NCI-H1694 (cell line): ENCODE results near the gene MIOX.
A peak's percentile ranks its signal among the peaks of the same experiment; 100 is the strongest.
"Not testable (repeated sequence)": the region's sequence is repeated elsewhere in the genome, so short reads cannot be mapped to it uniquely, and the experiment has no call there.

Source experiments
- DNase-seq: peaks from one replicate; lab custom pipeline; 2025; lab: John Stamatoyannopoulos, UW

Gene MIOX

DNA sequence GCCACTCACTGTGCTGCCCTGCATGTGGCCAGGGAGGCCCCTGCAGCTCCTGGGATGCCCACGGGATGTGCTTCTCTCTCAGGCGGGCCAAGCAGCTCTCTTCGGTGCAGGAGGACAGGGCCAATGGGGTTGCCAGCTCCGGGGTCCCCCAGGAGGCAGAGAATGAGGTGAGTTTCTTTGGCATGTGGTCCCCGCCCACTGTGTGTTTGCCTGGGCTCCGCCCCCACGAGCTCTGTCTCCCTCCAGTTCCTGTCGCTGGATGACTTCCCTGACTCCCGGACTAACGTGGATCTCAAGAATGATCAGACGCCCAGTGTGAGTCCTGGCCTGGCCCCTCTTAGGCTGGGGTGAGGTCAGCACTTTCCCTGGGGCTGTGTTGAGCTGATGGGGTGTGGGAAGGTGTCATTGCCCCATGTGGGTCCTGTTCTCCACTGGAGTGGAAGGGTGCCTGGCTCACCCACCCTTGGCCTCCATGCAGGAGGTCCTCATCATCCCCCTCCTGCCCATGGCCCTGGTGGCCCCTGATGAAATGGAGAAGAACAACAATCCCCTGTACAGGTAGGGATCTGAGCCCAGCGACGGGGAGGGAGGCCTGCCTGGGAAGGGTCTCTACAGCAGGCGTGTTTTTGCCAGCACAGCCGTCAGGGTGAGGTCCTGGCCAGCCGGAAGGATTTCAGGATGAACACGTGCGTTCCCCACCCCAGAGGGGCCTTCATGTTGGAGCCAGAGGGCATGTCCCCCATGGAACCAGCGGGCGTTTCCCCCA, 31.0 kb downstream of the MIOX start:
- no peak for DNase-seq

GRCh38 chr22:50518606-50519005, 31.9 kb downstream of the MIOX start:
- DNase-seq = no peak

DNA sequence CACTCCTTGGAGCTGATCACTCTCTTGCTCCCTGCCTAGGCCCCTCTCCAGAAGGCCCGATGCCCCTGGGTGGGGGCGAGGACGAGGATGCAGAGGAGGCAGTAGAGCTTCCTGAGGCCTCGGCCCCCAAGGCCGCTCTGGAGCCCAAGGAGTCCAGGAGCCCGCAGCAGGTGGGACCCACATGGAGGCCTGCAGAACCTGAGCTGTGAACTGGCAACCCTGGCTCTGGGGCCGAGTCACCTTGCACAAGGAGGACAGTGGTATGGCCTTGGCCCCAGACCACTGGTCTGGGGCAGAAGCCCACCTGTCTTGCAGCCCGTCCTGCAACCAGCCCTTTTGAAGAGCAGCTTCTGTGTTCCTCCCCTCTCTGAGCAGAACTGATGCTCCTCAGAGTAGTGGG, 32.5 kb downstream of the MIOX start:
- DNase-seq = no peak

DNA sequence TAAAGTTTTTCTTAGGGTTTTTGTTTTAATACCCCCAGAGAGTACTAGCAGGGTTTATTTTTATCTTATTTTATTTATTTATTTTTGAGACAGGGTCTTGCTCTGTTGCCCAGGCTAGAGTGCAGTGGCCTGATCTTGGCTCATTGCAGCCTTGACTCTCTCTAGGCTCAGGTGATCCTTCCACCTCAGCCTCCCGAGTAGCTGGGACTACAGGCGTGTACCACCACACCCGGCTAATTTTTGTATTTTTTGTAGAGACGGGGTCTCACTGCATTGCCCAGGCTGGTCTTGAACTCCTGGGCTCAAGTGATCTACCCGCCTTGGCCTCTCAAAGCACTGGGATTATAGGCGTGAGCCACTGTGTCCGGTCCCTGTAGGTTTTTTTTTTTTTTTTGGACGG, 33.5 kb downstream of the MIOX start:
- not testable (repeated sequence) for DNase-seq

DNA sequence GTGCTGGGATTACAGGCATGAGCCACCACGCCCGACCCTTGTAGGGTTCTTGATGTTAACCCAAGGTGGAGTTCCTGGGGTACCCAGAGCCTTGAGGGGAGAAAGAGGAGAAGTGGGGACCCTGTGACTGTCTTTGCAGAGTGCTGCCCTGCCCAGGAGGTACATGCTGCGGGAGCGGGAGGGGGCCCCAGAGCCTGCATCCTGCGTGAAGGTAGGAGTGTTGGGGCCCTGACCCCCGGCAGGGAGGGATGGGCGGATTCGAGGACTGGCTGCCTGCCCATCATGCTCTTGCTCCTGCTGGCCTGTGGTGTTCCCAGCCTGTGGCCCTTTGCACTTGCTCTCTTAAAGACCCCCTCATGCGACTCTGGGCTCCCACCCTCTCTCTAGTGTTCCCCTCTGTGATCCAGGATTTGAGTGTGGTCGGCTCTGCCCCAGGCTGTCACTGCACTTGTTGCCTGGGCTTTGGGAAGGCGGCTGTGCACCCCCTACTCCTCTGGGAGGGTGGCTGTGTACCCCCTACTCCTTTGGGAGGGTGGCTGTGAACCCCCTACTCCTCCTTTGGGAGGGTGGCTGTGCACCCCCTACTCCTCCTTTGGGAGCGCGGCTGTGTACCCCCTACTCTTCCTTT, 34.3 kb downstream of the MIOX start:
- DNase-seq = no peak

- no peak for DNase-seq
Measured at GRCh38 chr22:50521710-50522109, 35.1 kb downstream of the MIOX start.

- DNase-seq = no peak
Measured at GRCh38 chr22:50522208-50522805, 35.6 kb downstream of the MIOX start.

DNA sequence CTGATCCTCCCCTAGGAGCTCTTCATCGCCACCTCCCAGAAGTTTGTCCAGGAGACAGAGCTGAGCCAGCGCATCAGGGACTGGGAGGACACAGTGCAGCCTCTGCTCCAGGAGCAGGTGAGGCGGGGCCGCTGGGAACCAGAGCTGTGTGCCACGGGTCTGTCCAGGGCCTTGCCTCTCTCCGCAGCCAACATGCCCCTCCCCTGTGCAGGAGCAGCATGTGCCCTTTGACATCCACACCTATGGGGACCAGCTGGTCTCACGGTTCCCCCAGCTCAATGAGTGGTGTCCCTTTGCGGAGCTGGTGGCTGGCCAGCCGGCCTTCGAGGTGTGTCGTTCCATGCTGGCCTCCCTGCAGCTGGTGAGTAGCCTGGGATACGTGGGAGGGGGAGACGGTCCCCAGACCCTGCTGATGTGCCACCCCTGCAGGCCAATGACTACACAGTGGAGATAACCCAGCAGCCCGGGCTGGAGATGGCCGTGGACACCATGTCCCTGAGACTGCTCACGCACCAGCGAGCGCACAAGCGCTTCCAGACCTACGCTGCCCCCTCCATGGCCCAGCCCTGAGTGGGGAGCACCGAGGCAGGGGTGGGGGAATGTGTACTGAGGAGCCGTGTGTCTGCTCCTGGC, 36.3 kb downstream of the MIOX start:
- no peak for DNase-seq

- DNase-seq = no peak
Measured at GRCh38 chr22:50523458-50523805, 36.8 kb downstream of the MIOX start.

DNA sequence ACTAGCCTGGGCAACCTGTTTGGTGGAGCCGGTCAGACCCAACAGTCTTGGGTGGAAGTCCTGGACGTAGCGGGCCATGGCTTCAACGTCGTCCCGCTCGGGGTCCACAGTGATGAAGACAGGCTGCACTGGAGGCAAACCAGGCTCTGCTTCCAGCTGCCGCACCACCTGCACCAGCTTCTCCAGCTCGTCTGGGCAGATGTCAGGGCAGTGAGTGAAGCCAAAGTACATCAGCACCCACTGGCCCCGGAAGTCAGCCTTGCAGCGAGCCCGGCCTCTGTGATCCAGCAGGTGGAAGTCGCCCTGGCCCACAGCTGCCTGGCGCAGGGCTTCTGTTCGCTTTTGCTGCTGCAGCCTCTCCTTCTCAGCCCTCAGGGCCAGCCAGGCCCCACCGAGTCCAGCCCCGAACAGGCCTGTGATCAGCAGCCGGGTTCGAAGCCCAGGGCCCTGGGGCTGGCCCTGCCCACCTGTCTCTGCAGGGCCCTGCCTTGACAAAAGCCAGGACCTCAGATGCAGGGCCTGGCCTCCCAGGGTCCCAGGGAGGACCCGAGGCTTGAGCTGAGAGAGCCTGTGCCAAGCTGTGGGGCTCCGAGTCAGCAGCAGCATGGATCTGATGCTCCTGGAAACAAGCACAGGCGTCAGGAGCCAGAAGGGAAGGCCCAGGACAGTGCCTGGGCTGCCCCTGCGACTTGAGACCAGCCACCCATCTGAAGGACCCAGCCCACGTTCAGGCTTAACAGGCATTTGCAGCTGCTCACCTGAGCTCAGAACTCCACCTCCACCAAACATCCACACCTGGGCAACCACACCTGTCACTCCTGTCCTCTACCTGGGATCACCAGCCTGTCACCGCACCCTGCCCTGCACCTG, 37.4 kb downstream of the MIOX start:
- no peak for DNase-seq

GRCh38 chr22:50524676-50525103, 38.0 kb downstream of the MIOX start:
- DNase-seq = no peak

- DNase-seq = peak; percentile 93
Measured at GRCh38 chr22:50525104-50525857, 38.6 kb downstream of the MIOX start, which contains the start of gene SCO2. Gene SCO2 (minus strand): TSS chr22:50525598. CDS start chr22:50524411, 1,187 bp downstream.

DNA sequence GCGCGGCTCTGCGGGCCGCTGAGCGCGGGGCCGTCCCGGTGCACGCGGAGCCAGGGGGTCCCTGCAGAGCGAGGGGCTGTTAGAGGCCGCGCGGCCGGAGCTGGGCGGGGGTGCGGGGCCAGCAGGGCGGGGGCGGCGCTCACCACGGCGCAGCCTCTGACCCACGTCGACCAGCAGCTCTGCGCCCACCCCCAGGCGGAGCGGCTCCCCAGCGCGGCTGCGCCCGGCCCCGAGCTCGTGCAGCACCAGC, 39.1 kb downstream of the MIOX start:
- DNase-seq = no peak

DNA sequence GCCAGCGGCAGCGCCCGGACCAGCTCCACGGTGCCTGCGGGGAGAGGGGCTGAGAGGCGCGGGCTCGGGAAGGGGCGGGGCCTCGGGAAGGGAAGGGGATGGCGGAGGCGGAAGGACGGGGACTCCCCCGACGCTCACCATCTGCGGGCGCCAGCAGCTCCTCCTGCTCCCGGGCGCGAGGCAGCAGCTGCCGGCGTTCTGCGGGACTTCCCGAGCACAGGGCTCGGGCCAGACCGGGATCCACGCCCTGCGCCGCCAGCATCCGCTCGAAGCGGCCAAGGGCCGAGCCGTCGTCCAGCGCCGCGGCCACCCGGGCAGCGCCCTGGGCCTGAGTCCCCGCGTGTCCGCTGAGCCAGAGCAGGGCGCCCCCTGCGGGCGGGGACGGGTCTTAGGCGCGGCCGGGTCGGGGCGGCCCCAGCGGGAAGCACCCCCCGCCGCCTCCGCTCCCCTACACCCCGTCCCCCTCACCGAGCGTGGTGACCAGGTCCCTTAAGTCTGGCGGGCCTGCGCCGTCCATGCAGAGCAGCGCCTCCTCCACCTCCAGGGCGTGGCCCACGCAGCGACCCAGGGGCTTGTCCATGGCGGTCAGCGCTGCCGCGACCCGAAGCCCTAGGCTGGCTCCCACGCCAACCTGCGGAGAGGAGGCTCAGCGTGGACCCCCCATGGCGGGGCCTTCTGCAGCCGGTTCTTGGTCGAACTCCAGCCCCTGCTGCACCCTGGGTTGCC, 39.6 kb downstream of the MIOX start:
- DNase-seq = peak; percentile 74

DNA sequence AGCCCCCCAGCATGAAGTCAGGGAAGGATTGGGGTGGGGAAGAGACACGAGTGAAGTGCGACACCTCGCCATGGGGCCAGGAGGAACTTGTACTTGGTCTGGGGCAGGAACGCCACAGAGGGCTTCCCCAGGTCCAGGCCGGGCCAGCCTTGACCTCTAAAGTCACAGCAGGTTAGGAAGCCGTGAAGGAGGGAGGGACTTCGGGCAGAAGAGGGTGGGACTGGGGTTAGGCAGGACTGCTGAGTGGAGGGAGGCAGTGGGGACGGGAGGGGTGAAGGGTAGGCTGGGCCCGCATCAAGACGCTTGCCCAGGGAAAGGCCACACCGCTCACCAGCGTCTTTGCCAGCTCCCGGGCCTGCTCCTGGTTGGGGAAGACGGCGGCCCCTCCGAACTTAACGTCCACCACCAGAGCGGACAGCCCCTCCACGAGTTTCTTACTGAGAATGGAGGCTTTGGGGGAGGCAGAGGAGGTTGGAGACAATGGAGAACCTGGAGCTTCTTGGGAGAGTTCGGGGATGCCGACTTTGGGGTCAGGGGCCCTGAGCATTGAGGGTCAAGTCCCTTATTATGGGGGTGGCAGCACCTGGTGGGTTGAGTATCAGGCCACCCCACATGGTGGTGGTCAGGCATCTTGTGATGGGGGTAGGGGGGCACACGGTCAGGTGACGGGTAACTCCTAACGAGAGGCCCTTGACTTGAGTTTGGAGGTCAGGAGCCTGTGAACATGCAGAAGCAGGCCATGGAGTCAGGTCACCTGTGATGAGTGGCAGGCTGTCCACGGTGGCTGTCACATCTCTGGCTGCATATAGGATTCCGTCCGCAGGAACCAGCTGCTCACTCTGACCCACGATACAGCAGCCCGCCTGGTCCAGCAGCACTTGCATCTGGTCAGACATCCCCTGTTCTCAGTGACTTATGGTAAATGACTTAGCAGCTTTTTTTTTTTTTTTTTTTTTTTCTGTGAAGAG, 40.5 kb downstream of the MIOX start:
- no peak for DNase-seq

GRCh38 chr22:50527921-50528681, 41.4 kb downstream of the MIOX start:
- no peak for DNase-seq

DNA sequence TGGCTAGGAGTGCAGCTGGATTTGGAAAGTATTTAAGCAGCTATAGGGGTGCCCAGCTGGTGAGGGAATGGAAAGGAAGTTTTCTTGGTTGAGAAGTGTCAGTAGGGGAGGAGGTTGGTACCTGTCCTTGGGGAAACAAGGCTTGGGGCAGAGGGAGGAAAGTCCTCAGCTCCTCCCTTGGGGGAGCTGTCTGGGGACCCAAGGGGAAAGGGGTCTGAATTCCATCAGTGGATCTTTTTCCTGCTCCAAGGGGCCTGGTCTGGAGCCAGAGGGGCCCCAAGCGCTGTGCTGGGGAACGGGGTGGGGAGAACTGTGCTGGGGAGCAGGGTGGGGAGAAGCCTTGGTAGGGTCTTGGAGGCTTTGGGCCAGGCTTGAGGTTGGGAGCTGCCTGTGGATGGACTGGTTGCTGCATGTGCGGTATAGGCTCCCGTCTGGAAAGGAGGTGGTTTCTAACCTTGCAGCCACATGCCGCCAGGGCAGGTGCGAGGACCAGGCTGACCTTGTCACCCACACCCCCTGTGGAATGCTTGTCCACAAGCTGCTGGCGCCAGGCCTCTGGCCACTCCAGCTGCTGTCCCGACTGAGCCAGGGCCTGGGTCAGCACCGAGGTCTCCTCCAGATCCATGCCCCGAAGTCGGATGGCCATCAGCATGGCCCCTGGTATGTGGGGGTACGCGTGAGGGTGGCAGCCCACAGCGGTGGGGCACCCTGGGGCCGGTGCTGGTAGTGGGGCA, 42.2 kb downstream of the MIOX start:
- DNase-seq = no peak

DNA sequence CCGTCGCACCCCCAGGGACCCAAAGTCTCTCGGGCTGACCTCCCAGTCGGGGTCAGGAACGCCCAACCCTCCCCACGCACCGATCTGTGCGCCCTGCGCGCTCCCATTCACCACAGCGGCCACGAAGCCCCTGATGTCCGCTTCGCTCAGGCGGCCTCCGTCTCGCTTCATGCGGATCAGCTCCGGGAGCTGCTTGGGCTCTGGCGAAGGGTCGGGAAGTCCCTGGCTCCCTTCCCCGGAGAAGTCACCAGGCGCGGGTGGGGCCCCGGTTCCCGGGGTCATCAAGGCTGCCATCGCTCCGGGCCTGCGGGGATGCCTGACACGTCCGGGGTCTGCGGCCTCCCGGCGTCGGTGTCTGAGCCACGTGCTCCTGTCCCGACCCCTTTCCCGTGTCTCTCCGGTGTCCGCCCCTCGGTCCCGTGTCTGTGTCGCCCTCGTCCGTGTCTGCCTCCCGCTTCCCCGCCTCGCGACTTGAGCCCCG, 42.8 kb downstream of the MIOX start:
- no peak for DNase-seq
